Neural cell (in vitro differentiated cells): ENCODE data around the gene CLIC3.

ENCODE experiments used
- CTCF ChIP-seq: fragments of 450-650 bp; IDR thresholded peaks from 2 replicates; pipeline ENCODE4 v1.5.1; 2014; ENCODE audit warnings: antibody characterized with exemption, mild to moderate bottlenecking, moderate library complexity; ENCODE audit not compliant: poor library complexity, severe bottlenecking
- EP300 ChIP-seq: fragments of 450-650 bp; conservative IDR thresholded peaks from 2 replicates; pipeline ENCODE4 v1.6.1; 2014; ENCODE audit warnings: antibody characterized with exemption, mild to moderate bottlenecking, moderate library complexity; ENCODE audit not compliant: poor library complexity, severe bottlenecking
- EZH2 ChIP-seq: fragments of 200-600, 300-800 bp; shearing (Covaris generic), sonication (generic); IDR thresholded peaks from 2 replicates; pipeline ENCODE4 v1.6.1; 2014; ENCODE audit warnings: antibody characterized with exemption, low read length, borderline replicate concordance, mild to moderate bottlenecking; ENCODE audit not compliant: insufficient read depth, poor library complexity, severe bottlenecking
- POLR2AphosphoS5 ChIP-seq: IDR thresholded peaks from 2 replicates; pipeline ENCODE4 v1.6.1; 2012
- TAF1 ChIP-seq: IDR thresholded peaks from 2 replicates; pipeline ENCODE4 v1.6.1; 2012; ENCODE audit warnings: low read depth

- TF ChIP-seq CTCF (no peak), EP300 (no peak), TAF1 (no peak), POLR2AphosphoS5 (no peak), EZH2 (no peak)
Measured at GRCh38 chr9:136992819-136993369, 3.5 kb downstream of the CLIC3 start.
